ENCODE data around the gene SYCP2L. TPM values are rescaled to one million over a fixed set of nuclear protein-coding genes. Genes with fewer than 3 reads are reported as not detected.
"Not testable (repeated sequence)": the region's sequence is repeated elsewhere in the genome, so short reads cannot be mapped to it uniquely, and the experiment has no call there.

The SYCP2L gene
- total RNA-seq, 2 donors from 2014 or later, result 1.6 TPM; not detected in 1

DNA sequence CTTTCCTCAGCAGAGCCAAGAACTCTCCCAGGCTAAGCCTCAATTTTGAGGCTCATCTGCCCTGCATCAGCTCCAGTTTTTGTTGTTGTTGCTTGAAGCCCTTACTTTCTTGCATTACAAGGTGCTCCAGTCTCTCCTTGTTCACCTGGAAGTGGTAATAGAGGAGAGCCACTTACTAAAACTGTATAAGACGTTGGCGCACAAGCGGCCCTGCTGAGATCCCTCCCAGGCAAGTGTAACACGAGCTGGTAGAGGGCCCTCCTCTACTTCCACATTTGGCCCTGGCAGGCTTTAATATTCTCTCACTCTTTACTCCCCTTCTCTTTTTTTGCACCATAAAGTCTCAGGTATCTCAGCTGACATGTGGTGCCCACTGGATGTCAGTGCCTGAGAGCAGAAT is 24.5 kb upstream of the SYCP2L start:
- no peak overlapping the region for H3K27ac Mint-ChIP-seq
- no peaks in the 10 kb centered on the region for H3K36me3 Mint-ChIP-seq
- DNase-seq (ENCODE audit: low spot score), result no peak
- no peaks in the 10 kb centered on the region for H3K9me3 Mint-ChIP-seq
- no peaks in the 10 kb centered on the region for H3K4me1 Mint-ChIP-seq (ENCODE audit: low read depth in 2 of 2)
- no peak for ATAC-seq
- no peaks in the 10 kb centered on the region for H3K27me3 Mint-ChIP-seq
- H3K4me3 Mint-ChIP-seq, result no peak overlapping the region

- not testable (repeated sequence) for H3K4me1 Mint-ChIP-seq (ENCODE audit: low read depth in 2 of 2); ATAC-seq; H3K27me3 Mint-ChIP-seq; H3K36me3 Mint-ChIP-seq; H3K4me3 Mint-ChIP-seq; DNase-seq (ENCODE audit: low spot score); H3K9me3 Mint-ChIP-seq; H3K27ac Mint-ChIP-seq
Observed at GRCh38 chr6:10863031-10863430, 23.8 kb upstream of the SYCP2L start.

GRCh38 chr6:10866709-10867108 is 20.1 kb upstream of the SYCP2L start:
- not testable (repeated sequence) for ATAC-seq; H3K27me3 Mint-ChIP-seq; H3K36me3 Mint-ChIP-seq; H3K9me3 Mint-ChIP-seq; H3K27ac Mint-ChIP-seq; H3K4me1 Mint-ChIP-seq (ENCODE audit: low read depth in 2 of 2); H3K4me3 Mint-ChIP-seq; DNase-seq (ENCODE audit: low spot score)

GRCh38 chr6:10867952-10868351 is 18.9 kb upstream of the SYCP2L start:
- Mint-ChIP-seq H3K36me3 (no peaks in the 10 kb centered on the region), H3K27me3 (no peaks in the 10 kb centered on the region), H3K4me1 (ENCODE audit: low read depth in 2 of 2) (no peaks in the 10 kb centered on the region), H3K4me3 (no peak overlapping the region), H3K9me3 (no peaks in the 10 kb centered on the region), H3K27ac (no peak overlapping the region)
- ATAC-seq (no peak), DNase-seq (ENCODE audit: low spot score) (no peak)

DNA sequence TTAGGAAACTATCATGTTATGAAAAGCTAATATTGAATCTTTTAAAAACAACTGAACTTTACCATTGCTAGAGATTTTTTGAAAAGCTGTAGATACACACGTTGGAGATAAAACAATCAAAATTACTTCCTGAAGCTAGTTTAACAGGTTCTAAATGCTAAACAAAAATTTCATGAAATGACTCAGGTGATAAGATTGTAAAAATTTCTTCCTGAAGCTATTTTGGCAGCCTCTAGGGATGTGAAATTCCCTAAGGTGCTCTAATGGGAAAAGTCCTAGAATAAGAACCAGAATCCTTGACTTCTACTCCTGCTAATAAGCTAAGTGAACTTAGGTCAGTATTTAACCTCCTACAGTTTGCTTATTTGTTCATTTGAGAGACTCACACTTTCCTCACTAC is 13.5 kb upstream of the SYCP2L start:
- Mint-ChIP-seq H3K36me3 (no peaks in the 10 kb centered on the region), H3K9me3 (no peaks in the 10 kb centered on the region), H3K4me3 (no peak overlapping the region), H3K27ac (no peak overlapping the region), H3K4me1 (ENCODE audit: low read depth in 2 of 2) (no peaks in the 10 kb centered on the region), H3K27me3 (peaks cover 4 to 8% of the 10 kb centered on the region in 2 donors)
- ATAC-seq (no peak), DNase-seq (ENCODE audit: low spot score) (no peak)

DNA sequence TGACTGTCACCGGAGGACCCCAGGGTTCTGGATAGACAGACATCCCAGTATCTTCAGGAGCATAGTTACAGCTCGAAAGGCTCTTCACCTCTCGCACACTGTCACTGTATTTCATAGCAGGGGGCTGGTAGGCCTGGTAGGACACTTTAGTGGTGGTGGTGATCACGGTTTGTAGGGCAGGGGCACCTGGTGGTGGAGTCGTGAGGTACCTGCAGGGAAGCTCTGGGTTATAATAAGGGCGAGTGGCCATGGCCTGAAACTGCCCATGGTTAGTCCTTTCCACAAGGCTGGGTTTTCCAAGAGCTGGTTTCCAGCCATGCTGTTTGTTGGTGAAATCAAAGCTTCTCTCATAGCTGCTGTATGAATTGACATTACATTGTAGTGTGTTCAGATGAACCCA is 12.6 kb upstream of the SYCP2L start:
- Mint-ChIP-seq H3K9me3 (no peaks in the 10 kb centered on the region), H3K4me1 (ENCODE audit: low read depth in 2 of 2) (no peaks in the 10 kb centered on the region), H3K27ac (no peak overlapping the region), H3K27me3 (peaks cover 5 to 10% of the 10 kb centered on the region in 2 donors), H3K36me3 (no peaks in the 10 kb centered on the region), H3K4me3 (no peak overlapping the region)
- ATAC-seq, result no peak
- DNase-seq (ENCODE audit: low spot score), result no peak

DNA sequence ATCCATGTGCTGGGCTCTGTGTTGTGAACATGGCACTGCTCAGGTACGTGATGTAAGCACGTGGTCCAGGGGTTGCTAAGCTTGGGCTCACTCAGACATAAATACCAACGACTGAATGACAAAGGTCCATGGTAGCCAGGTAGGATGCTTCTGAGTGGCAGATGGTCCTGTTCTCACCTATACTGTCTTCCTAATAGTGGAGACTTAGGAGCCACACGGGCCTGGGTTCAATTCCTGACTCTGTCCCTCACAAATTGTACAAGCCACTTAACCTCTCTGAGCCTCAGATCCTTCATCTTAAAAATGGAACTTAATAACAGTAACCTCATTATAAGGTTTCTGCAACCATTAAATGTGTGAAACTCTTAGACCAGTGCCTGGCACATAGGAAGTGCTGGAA is 11.8 kb upstream of the SYCP2L start:
- Mint-ChIP-seq H3K4me3 (no peak overlapping the region), H3K9me3 (no peaks in the 10 kb centered on the region), H3K27ac (no peak overlapping the region), H3K4me1 (ENCODE audit: low read depth in 2 of 2) (no peaks in the 10 kb centered on the region), H3K27me3 (peaks cover 12 to 19% of the 10 kb centered on the region in 2 donors), H3K36me3 (no peaks in the 10 kb centered on the region)
- no peak for ATAC-seq
- no peak for DNase-seq (ENCODE audit: low spot score)

DNA sequence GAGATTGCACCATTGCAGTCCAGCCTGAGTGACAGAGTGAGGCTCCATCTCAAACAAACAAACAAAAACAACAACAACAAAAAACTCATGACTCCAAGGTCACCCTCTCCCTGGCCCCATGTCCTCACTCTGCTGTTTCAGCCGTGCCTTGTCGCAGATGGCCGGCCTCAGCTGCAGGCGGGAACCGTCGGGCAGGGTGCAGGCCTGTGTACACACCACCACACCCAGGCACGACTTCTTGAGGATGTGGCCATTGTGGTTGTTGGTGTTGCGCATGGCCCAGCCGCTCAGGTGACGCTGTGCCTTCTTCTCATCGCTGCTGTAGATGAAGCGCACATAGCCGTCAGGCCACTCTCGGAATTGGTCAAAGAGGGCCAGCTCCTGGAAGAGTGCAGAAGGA is 9.8 kb upstream of the SYCP2L start:
- no peaks in the 10 kb centered on the region for H3K4me1 Mint-ChIP-seq (ENCODE audit: low read depth in 2 of 2)
- H3K27ac Mint-ChIP-seq, result no peak overlapping the region
- DNase-seq (ENCODE audit: low spot score) (no peak), ATAC-seq (no peak)
- H3K4me3 Mint-ChIP-seq, result no peak overlapping the region
- H3K27me3 Mint-ChIP-seq, result peaks cover 25 to 29% of the 10 kb centered on the region in 2 donors
- H3K9me3 Mint-ChIP-seq, result no peaks in the 10 kb centered on the region
- no peaks in the 10 kb centered on the region for H3K36me3 Mint-ChIP-seq

GRCh38 chr6:10877871-10878270 is 9.0 kb upstream of the SYCP2L start:
- H3K27me3 Mint-ChIP-seq, result peaks cover 29 to 31% of the 10 kb centered on the region in 2 donors
- H3K4me1 Mint-ChIP-seq (ENCODE audit: low read depth in 2 of 2), result no peaks in the 10 kb centered on the region
- ATAC-seq (no peak), DNase-seq (ENCODE audit: low spot score) (no peak)
- H3K36me3 Mint-ChIP-seq, result no peaks in the 10 kb centered on the region
- H3K4me3 Mint-ChIP-seq, result no peak overlapping the region
- no peak overlapping the region for H3K27ac Mint-ChIP-seq
- H3K9me3 Mint-ChIP-seq, result no peaks in the 10 kb centered on the region

- ATAC-seq, result no peak
- peaks cover 29 to 34% of the 10 kb centered on the region in 2 donors for H3K27me3 Mint-ChIP-seq
- no peaks in the 10 kb centered on the region for H3K4me1 Mint-ChIP-seq (ENCODE audit: low read depth in 2 of 2)
- no peak overlapping the region for H3K27ac Mint-ChIP-seq
- no peaks in the 10 kb centered on the region for H3K9me3 Mint-ChIP-seq
- no peak for DNase-seq (ENCODE audit: low spot score)
- H3K36me3 Mint-ChIP-seq, result no peaks in the 10 kb centered on the region
- H3K4me3 Mint-ChIP-seq, result no peak overlapping the region
Observed at GRCh38 chr6:10880366-10880765, 6.5 kb upstream of the SYCP2L start.

DNA sequence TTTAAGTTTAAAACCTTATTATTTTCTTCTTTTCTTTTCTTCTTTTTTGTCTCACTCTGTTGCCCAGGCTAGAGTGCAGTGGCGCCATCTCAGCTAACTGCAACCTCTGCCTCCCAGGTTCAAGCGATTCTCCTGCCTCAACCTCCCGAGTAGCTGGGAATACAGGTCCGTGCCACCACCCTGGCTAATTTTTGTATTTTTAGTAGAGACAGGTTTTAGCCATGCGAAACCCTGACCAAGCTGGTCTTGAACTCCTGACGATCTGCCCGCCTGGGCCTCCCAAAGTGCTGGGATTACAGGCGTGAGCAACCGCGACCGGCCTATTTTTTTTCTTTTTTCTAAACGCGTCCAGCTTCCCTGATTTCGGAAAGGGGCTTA is 4.6 kb upstream of the SYCP2L start:
- peaks cover 37 to 40% of the 10 kb centered on the region in 2 donors for H3K27me3 Mint-ChIP-seq
- DNase-seq (ENCODE audit: low spot score); H3K4me3 Mint-ChIP-seq; H3K27ac Mint-ChIP-seq; H3K36me3 Mint-ChIP-seq; ATAC-seq; H3K9me3 Mint-ChIP-seq; H3K4me1 Mint-ChIP-seq (ENCODE audit: low read depth in 2 of 2): not testable (repeated sequence)

DNA sequence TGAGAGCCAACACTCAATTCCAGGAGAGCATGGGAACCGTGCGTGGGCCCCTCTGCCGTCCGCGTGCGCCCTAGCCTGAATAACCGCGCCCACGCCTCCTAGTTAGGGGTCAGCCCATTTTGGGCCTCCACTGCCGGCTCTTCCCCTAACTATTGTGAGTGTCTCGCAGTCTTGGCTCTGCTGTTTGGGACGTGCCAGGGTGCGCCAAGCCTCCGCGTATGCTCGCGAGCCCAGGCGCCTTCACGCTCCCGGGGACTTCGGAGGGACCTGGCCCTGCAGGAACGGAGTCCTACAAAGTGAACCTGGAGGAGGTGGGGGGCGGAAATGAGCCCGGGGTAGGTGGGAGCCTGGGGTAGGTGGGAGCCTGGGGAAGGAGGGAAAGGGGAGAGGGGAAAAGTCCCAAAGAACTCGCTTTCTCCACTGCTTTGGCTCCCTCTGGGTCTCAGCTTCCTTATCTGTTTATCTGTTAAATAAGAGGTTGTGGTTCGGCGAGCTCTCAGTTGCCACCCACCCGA is 4.1 kb upstream of the SYCP2L start:
- DNase-seq (ENCODE audit: low spot score) (no peak), ATAC-seq (no peak)
- H3K36me3 Mint-ChIP-seq, result no peaks in the 10 kb centered on the region
- no peak overlapping the region for H3K4me3 Mint-ChIP-seq
- H3K27ac Mint-ChIP-seq, result no peak overlapping the region
- H3K9me3 Mint-ChIP-seq, result peaks cover 1% of the 10 kb centered on the region
- H3K4me1 Mint-ChIP-seq (ENCODE audit: low read depth in 2 of 2), result peaks cover 0 to 1% of the 10 kb centered on the region in 2 donors
- H3K27me3 Mint-ChIP-seq, result peaks cover 39 to 44% of the 10 kb centered on the region in 2 donors

- DNase-seq (ENCODE audit: low spot score) (no peak), ATAC-seq (no peak)
- Mint-ChIP-seq H3K4me1 (ENCODE audit: low read depth in 2 of 2) (peaks cover 0 to 3% of the 10 kb centered on the region in 2 donors), H3K4me3 (no peak overlapping the region), H3K27me3 (peaks cover 44 to 52% of the 10 kb centered on the region in 2 donors), H3K27ac (no peak overlapping the region), H3K36me3 (no peaks in the 10 kb centered on the region), H3K9me3 (peaks cover 3% of the 10 kb centered on the region)
Observed at GRCh38 chr6:10883312-10884244, 3.3 kb upstream of the SYCP2L start.

DNA sequence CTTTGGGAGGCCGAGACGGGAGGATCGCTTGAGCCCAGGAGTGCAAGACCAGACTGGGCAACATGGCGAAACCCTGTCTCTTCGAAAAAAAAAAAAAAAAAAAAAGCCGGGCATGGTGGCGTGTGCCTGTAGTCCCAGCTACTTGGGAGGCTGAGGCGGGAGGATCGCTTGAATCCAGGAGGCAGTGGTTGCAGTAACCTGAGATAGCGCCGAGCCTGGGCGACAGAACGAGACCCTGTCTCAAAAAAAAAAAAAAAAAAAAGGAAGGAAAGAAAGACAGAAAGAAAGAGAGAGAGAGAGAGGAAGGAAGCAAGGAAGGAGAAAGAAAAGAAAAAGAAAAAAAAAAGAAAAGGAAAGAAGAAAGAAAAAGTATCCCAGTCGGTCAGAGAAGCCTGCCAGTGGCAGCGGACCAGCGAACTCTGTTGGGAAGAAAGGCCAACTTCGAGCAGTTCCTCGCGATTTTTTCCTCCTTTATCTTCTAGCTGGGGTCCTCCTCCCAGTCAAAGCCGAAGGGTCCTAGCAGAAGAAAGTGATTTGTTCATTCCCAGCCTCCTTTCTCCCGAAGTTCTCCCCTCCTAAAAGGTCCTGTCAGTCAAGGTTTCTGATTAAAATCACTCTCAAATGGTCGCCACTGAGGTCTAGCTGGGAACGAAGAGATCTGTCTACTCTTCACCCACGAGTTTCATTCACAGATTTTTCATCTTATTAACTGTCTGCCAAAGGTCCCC is 2.4 kb upstream of the SYCP2L start:
- Mint-ChIP-seq H3K9me3 (peaks cover 3% of the 10 kb centered on the region), H3K4me1 (ENCODE audit: low read depth in 2 of 2) (peaks cover 0 to 3% of the 10 kb centered on the region in 2 donors), H3K4me3 (no peak overlapping the region), H3K36me3 (no peaks in the 10 kb centered on the region), H3K27ac (no peak overlapping the region), H3K27me3 (peaks cover 45 to 56% of the 10 kb centered on the region in 2 donors)
- no peak for DNase-seq (ENCODE audit: low spot score)
- ATAC-seq, result no peak
